H1 (cell line): ENCODE results near the gene SLC25A5. TPM values are rescaled to one million over a fixed set of nuclear protein-coding genes. Genes with fewer than 3 reads are reported as not detected.

Experiments
- CTCF ChIA-PET: fragments of 300-600 bp; sonication (Branson Sonifier 250); formaldehyde crosslinking; loops from one replicate; lab custom pipeline; 2021; ENCODE audit not compliant: partially characterized antibody; lab: Charles Lee
- POLR2A ChIA-PET: fragments of 300-600 bp; sonication (Branson Sonifier 250); formaldehyde crosslinking; loops from one replicate; lab custom pipeline; 2021; ENCODE audit warnings: inconsistent platforms; ENCODE audit not compliant: partially characterized antibody; lab: Charles Lee
- DNase-seq, 2 experiments: peaks; one replicate each; pipeline versions ENCODE4 v3.0.0 to v3.0.0-alpha.2; 2010 to 2022; ENCODE audit warnings: low spot score in 2 of 2, low read depth in 1 of 2, mixed read lengths in 1 of 2
- FAIRE-seq: peaks from 2 replicates; lab custom pipeline; 2011; peaks lifted over from hg19 to GRCh38; lab: Jason Lieb, UNC
- H2AFZ ChIP-seq: 2 replicates; pipeline ENCODE4 v1.8.1; 2012; ENCODE audit warnings: low read length, inconsistent platforms
- H2AK5ac ChIP-seq: 2 replicates; pipeline ENCODE4 v1.6.1; 2013; ENCODE audit warnings: low read depth, low read length
- H2BK120ac ChIP-seq: replicated peaks from 2 replicates; pipeline ENCODE3; 2013; ENCODE audit warnings: low read depth, low read length, inconsistent platforms
- H2BK12ac ChIP-seq: 2 replicates; pipeline ENCODE4 v1.6.1; 2013; ENCODE audit warnings: low read depth, low read length
- H2BK15ac ChIP-seq: 2 replicates; pipeline ENCODE4 v1.6.1; 2013; ENCODE audit warnings: low read length
- H2BK20ac ChIP-seq: 2 replicates; pipeline ENCODE4 v1.6.1; 2013; ENCODE audit warnings: low read length
- H2BK5ac ChIP-seq: 2 replicates; pipeline ENCODE4 v1.6.1; 2013; ENCODE audit warnings: low read depth, low read length
- H3K14ac ChIP-seq: 2 replicates; pipeline ENCODE4 v1.6.1; 2013; ENCODE audit warnings: inconsistent platforms; ENCODE audit not compliant: insufficient read length
- H3K18ac ChIP-seq: 2 replicates; pipeline ENCODE4 v1.6.1; 2013; ENCODE audit warnings: low read length; ENCODE audit errors: extremely low read depth
- H3K23ac ChIP-seq: 2 replicates; pipeline ENCODE4 v1.6.1; 2013; ENCODE audit warnings: inconsistent platforms; ENCODE audit not compliant: insufficient read length
- H3K23me2 ChIP-seq: 2 replicates; pipeline ENCODE4 v1.6.1; 2013; ENCODE audit warnings: low read depth, low read length
- H3K27ac ChIP-seq: 2 replicates; pipeline ENCODE4 v1.6.1; 2011; ENCODE audit warnings: low read depth, low read length, inconsistent platforms
- H3K27me3 ChIP-seq, 4 experiments: replicated peaks in 1 of 4; 1 replicate in 1 of 4; 2 replicates in 3 of 4; pipeline versions ENCODE4 v1.6.1 to v1.8.1; 2011 to 2013; ENCODE audit warnings: low read length in 3 of 4, mild to moderate bottlenecking in 3 of 4, inconsistent platforms in 2 of 4, mixed read lengths in 2 of 4, moderate library complexity in 1 of 4; ENCODE audit not compliant: control insufficient read depth in 3 of 4, insufficient read depth in 3 of 4; ENCODE audit errors: extremely low read depth in 1 of 4
- H3K36me3 ChIP-seq, 4 experiments: 2 replicates each; pipeline versions ENCODE4 v1.6.1 to v1.8.1; 2011 to 2013; ENCODE audit warnings: mild to moderate bottlenecking in 4 of 4, low read length in 3 of 4, moderate library complexity in 2 of 4, control low read depth in 1 of 4, inconsistent platforms in 1 of 4; ENCODE audit not compliant: insufficient read depth in 4 of 4, control insufficient read depth in 2 of 4
- H3K4ac ChIP-seq: replicated peaks from 2 replicates; pipeline ENCODE3; 2013; ENCODE audit warnings: low read length, low read depth, mixed read lengths, inconsistent platforms; ENCODE audit not compliant: insufficient read length
- H3K4me1 ChIP-seq, 4 experiments: replicated peaks in 1 of 4; 1 replicate in 1 of 4; 2 replicates in 3 of 4; pipeline versions ENCODE4 v1.6.1 to v1.8.1; 2011 to 2013; ENCODE audit warnings: low read length in 3 of 4, inconsistent platforms in 2 of 4, mixed read lengths in 1 of 4; ENCODE audit not compliant: insufficient read depth in 4 of 4, control insufficient read depth in 3 of 4
- H3K4me2 ChIP-seq, 2 experiments: 2 replicates each; pipeline versions ENCODE4 v1.6.1 to v1.8.1; 2011 to 2013; ENCODE audit warnings: low read depth in 2 of 2, low read length in 2 of 2, control low read depth in 1 of 2, inconsistent platforms in 1 of 2, mild to moderate bottlenecking in 1 of 2; ENCODE audit not compliant: insufficient read depth in 1 of 2
- H3K4me3 ChIP-seq, 4 experiments: fragments of 200-600, 300-600 bp in 1 of 4; sonication (generic), shearing (Covaris generic), sonication (Bioruptor Twin) in 1 of 4; 2 replicates each; pipeline versions ENCODE4 v1.5.1 to v1.8.1; 2011 to 2016; ENCODE audit warnings: low read length in 4 of 4, low read depth in 3 of 4, control low read depth in 2 of 4, inconsistent platforms in 2 of 4, mild to moderate bottlenecking in 2 of 4, mixed read lengths in 1 of 4, moderate library complexity in 1 of 4; ENCODE audit not compliant: insufficient read depth in 2 of 4; ENCODE audit errors: extremely low read depth in 1 of 4
- H3K56ac ChIP-seq: replicated peaks from 2 replicates; pipeline ENCODE3; 2013; ENCODE audit warnings: low read depth, mild to moderate bottlenecking, mixed read lengths, low read length, inconsistent platforms; ENCODE audit not compliant: insufficient read length
- H3K79me1 ChIP-seq: 2 replicates; pipeline ENCODE4 v1.6.1; 2013; ENCODE audit warnings: low read depth, low read length, control low read depth
- H3K79me2 ChIP-seq, 2 experiments: 2 replicates each; pipeline versions ENCODE4 v1.6.1 to v1.8.1; 2012 to 2013; ENCODE audit warnings: low read length in 2 of 2, mild to moderate bottlenecking in 2 of 2, inconsistent platforms in 1 of 2; ENCODE audit not compliant: insufficient read depth in 2 of 2, control insufficient read depth in 1 of 2
- H3K9ac ChIP-seq, 4 experiments: replicated peaks in 1 of 4; 1 replicate in 1 of 4; 2 replicates in 3 of 4; pipeline versions ENCODE4 v1.6.1 to v1.8.1; 2011 to 2013; ENCODE audit warnings: low read depth in 3 of 4, low read length in 3 of 4, control low read depth in 2 of 4, mild to moderate bottlenecking in 2 of 4, moderate library complexity in 2 of 4, inconsistent platforms in 1 of 4; ENCODE audit errors: extremely low read depth in 1 of 4
- H3K9me3 ChIP-seq, 2 experiments: 2 replicates each; pipeline versions ENCODE4 v1.6.1 to v1.8.1; 2012 to 2013; ENCODE audit warnings: mild to moderate bottlenecking in 2 of 2, moderate library complexity in 2 of 2, control low read depth in 1 of 2, inconsistent platforms in 1 of 2, low read depth in 1 of 2, low read length in 1 of 2, mixed read lengths in 1 of 2; ENCODE audit not compliant: insufficient read depth in 2 of 2
- H4K20me1 ChIP-seq, 2 experiments: replicated peaks in 1 of 2; 2 replicates each; pipeline versions ENCODE3 to v1.8.1; 2011 to 2013; ENCODE audit warnings: inconsistent platforms in 2 of 2, low read length in 2 of 2, mild to moderate bottlenecking in 1 of 2; ENCODE audit not compliant: insufficient read depth in 2 of 2, control insufficient read depth in 1 of 2
- H4K5ac ChIP-seq: 2 replicates; pipeline ENCODE4 v1.6.1; 2013; ENCODE audit warnings: low read length, low read depth, mixed read lengths, inconsistent platforms; ENCODE audit not compliant: insufficient read length
- H4K8ac ChIP-seq: 2 replicates; pipeline ENCODE4 v1.8.0; 2013; ENCODE audit warnings: mild to moderate bottlenecking, moderate library complexity, low read length, inconsistent platforms; ENCODE audit not compliant: insufficient read depth; ENCODE audit errors: extremely low read depth
- H4K91ac ChIP-seq: replicated peaks from 2 replicates; pipeline ENCODE3; 2013; ENCODE audit warnings: low read length, mixed read lengths, inconsistent platforms; ENCODE audit not compliant: insufficient read length
- ASH2L ChIP-seq: fragments of 200-600, 300-600 bp; sonication (generic); IDR thresholded peaks from one replicate; pipeline ENCODE4 v1.7.1; 2017; ENCODE audit warnings: low read length
- BRCA1 ChIP-seq: IDR thresholded peaks from 2 replicates; pipeline ENCODE4 v1.6.1; 2012; ENCODE audit warnings: low read depth, low read length, improper control_type of control experiment
- CHD2 ChIP-seq: IDR thresholded peaks from 2 replicates; pipeline ENCODE4 v1.6.1; 2012; ENCODE audit warnings: low read length, improper control_type of control experiment
- NANOG ChIP-seq: IDR thresholded peaks from 2 replicates; pipeline ENCODE4 v1.6.1; 2011; ENCODE audit warnings: low read length, low read depth, mild to moderate bottlenecking, inconsistent platforms; ENCODE audit not compliant: insufficient read depth, poor library complexity, severe bottlenecking
- SIN3A ChIP-seq, 2 experiments: IDR thresholded peaks in 1 of 2; conservative IDR thresholded peaks in 1 of 2; 2 replicates each; pipeline ENCODE4 v1.6.1; 2011 to 2012; ENCODE audit warnings: low read length in 2 of 2, improper control_type of control experiment in 1 of 2, low read depth in 1 of 2, mild to moderate bottlenecking in 1 of 2
- SIRT6 ChIP-seq: IDR thresholded peaks from one replicate; pipeline ENCODE4 v1.7.1; 2012; ENCODE audit warnings: low read length, inconsistent platforms
- ZNF274 ChIP-seq: IDR thresholded peaks from 2 replicates; pipeline ENCODE4 v1.7.0; 2012; ENCODE audit warnings: low read length, borderline replicate concordance; ENCODE audit errors: extremely low read depth
- WGBS, 2 experiments: shearing (Covaris generic) in 1 of 2; methylation state at CpG; one replicate each; pipeline versions ENCODE4 v1.1.6 to v1.1.7; 2013 to 2015; ENCODE audit warnings: low lambda C conversion rate in 2 of 2, mixed read lengths in 2 of 2, inconsistent platforms in 1 of 2, low coverage in 1 of 2, missing lambda C conversion rate in 1 of 2; ENCODE audit not compliant: insufficient replicate concordance in 2 of 2, insufficient coverage in 1 of 2, insufficient read length in 1 of 2; ENCODE audit errors: extremely low coverage in 1 of 2, missing lambda C conversion rate in 1 of 2; 5-methylcytosine and 5-hydroxymethylcytosine counted together
- polyA plus RNA-seq, 7 experiments: library from polyadenylated mRNA; depleted of rRNA in 3 of 7; stranded (reverse) in 5 of 7; unstranded in 2 of 7; fragments of >200 nt in 5 of 7; fragments of 200-250 nt in 2 of 7; gene quantifications; 1 replicate in 5 of 7; 2 replicates in 1 of 7; 4 replicates in 1 of 7; pipeline versions ENCODE4 v1.2.1 to v1.2.3, GENCODE V29; 2011 to 2013; ENCODE audit warnings: missing spikeins in 2 of 7, mixed read lengths in 2 of 7
- total RNA-seq: library from RNA; stranded (reverse); fragmentation: NEBNext Ultra II Directional; extraction: Animal tissue kit (Norgen Biotek cat#: 25700); gene quantifications from 2 replicates; pipeline ENCODE4 v1.2.1, GENCODE V29; 2021
- TF ChIP-seq, protein P1 (sequence below): IDR thresholded peaks from 2 replicates; pipeline ENCODE4 v1.6.1; 2011; ENCODE audit warnings: low read length, improper control_type of control experiment

Gene SLC25A5
- total and polyA plus RNA-seq, 2 of the 8 experiments (the other 6 are each of a cell fraction or from before 2014, with no cell fraction given): 512 to 727 TPM

DNA sequence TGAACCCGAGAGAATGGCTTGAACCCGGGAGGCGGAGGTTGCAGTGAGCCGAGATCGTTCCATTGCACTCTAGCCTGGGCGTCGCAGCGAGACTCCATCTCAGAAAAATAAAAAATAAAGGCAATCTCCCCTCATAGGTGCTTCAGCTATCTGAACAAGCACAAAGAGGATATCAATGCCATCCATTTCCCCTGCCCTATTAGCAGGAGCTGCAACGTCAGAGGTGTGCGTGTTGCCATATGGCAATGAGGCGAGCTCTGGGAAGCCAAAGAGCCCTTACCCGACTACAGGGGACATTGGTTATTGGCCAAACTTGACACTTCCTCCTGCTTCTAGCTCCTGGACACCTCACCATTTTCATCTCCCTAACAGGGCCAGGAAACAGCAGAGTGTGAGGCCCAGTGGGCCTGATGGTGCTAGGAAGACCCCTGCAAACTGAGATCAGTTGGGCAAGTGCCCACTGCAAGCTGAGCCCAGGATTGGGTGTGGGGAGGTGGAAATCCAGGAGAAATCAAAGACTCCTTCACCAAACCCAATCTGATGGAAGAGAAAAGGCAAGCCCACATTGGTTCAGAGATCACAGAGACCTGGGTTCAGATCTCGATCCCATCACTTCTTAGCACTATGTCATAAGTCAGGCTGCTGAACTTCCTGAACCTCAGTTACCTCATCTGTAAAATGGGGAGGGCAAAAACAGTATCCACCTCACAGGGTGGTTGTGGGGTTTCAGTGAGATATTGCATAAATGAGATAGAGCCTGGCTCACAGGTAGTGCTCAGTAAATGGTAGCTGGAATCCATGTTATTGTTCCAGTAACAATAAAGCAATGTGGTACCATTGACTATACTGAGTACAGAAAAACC, 21.2 kb downstream of the SLC25A5 start:
- no peak overlapping the region for H3K18ac ChIP-seq
- no peak overlapping the region for H3K14ac ChIP-seq
- no peak overlapping the region for H3K9ac ChIP-seq
- FAIRE-seq: no peak
- H3K27ac ChIP-seq: no peak overlapping the region
- no peaks in the 10 kb centered on the region for H3K27me3 ChIP-seq
- H3K23ac ChIP-seq: no peak overlapping the region
- no peak overlapping the region for H4K8ac ChIP-seq
- CTCF ChIA-PET: interaction anchor here (0.7 to 4.4 kb wide), 21 partner anchors 8 to 252 kb away, joined by 3 to 34 read pairs (median 4); no protein-coding TSS in a partner anchor
- no peak overlapping the region for H2BK20ac ChIP-seq
- no peaks in the 10 kb centered on the region for H3K4me1 ChIP-seq
- no peak overlapping the region for H3K4me3 ChIP-seq
- no peak for DNase-seq
- POLR2A ChIA-PET: interaction anchor here (0.6 kb wide), 1 partner anchor 250 kb away, joined by 3 read pairs; no protein-coding TSS in a partner anchor
- no peaks in the 10 kb centered on the region for H3K36me3 ChIP-seq
- no peak overlapping the region for H4K91ac ChIP-seq
- no peak overlapping the region for H2BK5ac ChIP-seq
- H3K9me3 ChIP-seq: no peaks in the 10 kb centered on the region
- no peak overlapping the region for H2AK5ac ChIP-seq
- H2BK15ac ChIP-seq: no peak overlapping the region
- WGBS, 2 experiments: 66% methylated on average over 4 of the region's 13 CpGs; no CpG with 5 or more reads in 1 of the 2 experiments
- H3K4ac ChIP-seq: no peak overlapping the region
- no peak overlapping the region for H2AFZ ChIP-seq
- H2BK12ac ChIP-seq: no peak overlapping the region
- H3K56ac ChIP-seq: no peak overlapping the region
- H2BK120ac ChIP-seq: no peak overlapping the region
- H3K79me1 ChIP-seq: no peaks in the 10 kb centered on the region
- no peaks in the 10 kb centered on the region for H3K23me2 ChIP-seq
- H4K20me1 ChIP-seq: no peaks in the 10 kb centered on the region
- no peaks in the 10 kb centered on the region for H3K79me2 ChIP-seq
- H3K4me2 ChIP-seq: no peak overlapping the region
- H4K5ac ChIP-seq: no peak overlapping the region
- TF ChIP-seq SIRT6 (no peak), CHD2 (no peak), SIN3A (conservative IDR thresholded peaks at IDR 0.05 in 1 of 2, IDR thresholded peaks at IDR 0.05 in 1 of 2; ENCODE audit: low read depth in 1 of 2, low read length in 2 of 2) (no peak), ASH2L (no peak), ZNF274 (no peak), BRCA1 (no peak), NANOG (no peak)
- TF ChIP-seq, protein P1, sequence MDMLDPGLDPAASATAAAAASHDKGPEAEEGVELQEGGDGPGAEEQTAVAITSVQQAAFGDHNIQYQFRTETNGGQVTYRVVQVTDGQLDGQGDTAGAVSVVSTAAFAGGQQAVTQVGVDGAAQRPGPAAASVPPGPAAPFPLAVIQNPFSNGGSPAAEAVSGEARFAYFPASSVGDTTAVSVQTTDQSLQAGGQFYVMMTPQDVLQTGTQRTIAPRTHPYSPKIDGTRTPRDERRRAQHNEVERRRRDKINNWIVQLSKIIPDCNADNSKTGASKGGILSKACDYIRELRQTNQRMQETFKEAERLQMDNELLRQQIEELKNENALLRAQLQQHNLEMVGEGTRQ: no peak
